Naive B cell (primary cell): ENCODE data around the gene COL5A1. TPM values are rescaled to one million over a fixed set of nuclear protein-coding genes. Genes with fewer than 3 reads are reported as not detected.

Experiments
- ATAC-seq, 2 donors: fragments of 150-1000 bp; cut with Tn5 transposase; 2 replicates each; pipeline ENCODE4 v1.10.0; 2021; ENCODE audit warnings: low read depth in 2 of 2, mild to moderate bottlenecking in 2 of 2, moderate library complexity in 2 of 2
- DNase-seq: peaks from one replicate; pipeline ENCODE4 v3.0.0; 2022
- H3K27ac Mint-ChIP-seq, 6 donors: one replicate each; pipeline ENCODE4 v1.8.0; 2020 to 2022; ENCODE audit warnings: mild to moderate bottlenecking in 6 of 6, mixed read lengths in 6 of 6, moderate library complexity in 5 of 6, inconsistent platforms in 2 of 6
- H3K27me3 Mint-ChIP-seq, 3 donors: one replicate each; pipeline ENCODE4 v1.8.0; 2021 to 2022; ENCODE audit warnings: mixed read lengths in 3 of 3, mild to moderate bottlenecking in 1 of 3
- H3K36me3 Mint-ChIP-seq, 2 donors: one replicate each; pipeline ENCODE4 v1.8.0; 2020 to 2022; ENCODE audit warnings: mixed read lengths in 2 of 2, inconsistent platforms in 1 of 2, mild to moderate bottlenecking in 1 of 2
- H3K4me1 Mint-ChIP-seq, 3 donors: one replicate each; pipeline ENCODE4 v1.8.0; 2020 to 2022; ENCODE audit warnings: mixed read lengths in 3 of 3, inconsistent platforms in 1 of 3, mild to moderate bottlenecking in 1 of 3, moderate library complexity in 1 of 3
- H3K4me3 Mint-ChIP-seq, 8 donors: one replicate each; pipeline ENCODE4 v1.8.0; 2020 to 2022; ENCODE audit warnings: mild to moderate bottlenecking in 8 of 8, mixed read lengths in 8 of 8, moderate library complexity in 8 of 8, inconsistent platforms in 2 of 8
- H3K9me3 Mint-ChIP-seq, 7 donors: one replicate each; pipeline ENCODE4 v1.8.0; 2020 to 2022; ENCODE audit warnings: mixed read lengths in 7 of 7, mild to moderate bottlenecking in 5 of 7, inconsistent platforms in 2 of 7, moderate library complexity in 1 of 7
- polyA plus RNA-seq, 6 donors: library from polyadenylated mRNA; unstranded; fragments of 300-500 nt; fragmentation: Illumina TruSeq; gene quantifications; one replicate each; pipeline ENCODE4 v1.2.3, GENCODE V29; 2021; ENCODE audit warnings: low read depth in 6 of 6

Gene COL5A1
- polyA plus RNA-seq, 6 donors from 2014 or later: not detected

GRCh38 chr9:134802216-134802795, 160.7 kb downstream of the COL5A1 start:
- H3K27ac Mint-ChIP-seq: no peak overlapping the region

GRCh38 chr9:134804871-134805270, 163.3 kb downstream of the COL5A1 start:
- Mint-ChIP-seq H3K27ac (no peak overlapping the region), H3K36me3 (no peaks in the 10 kb centered on the region), H3K9me3 (no peaks in the 10 kb centered on the region), H3K4me1 (peaks cover 0 to 2% (median 0%) of the 10 kb centered on the region in 3 donors), H3K4me3 (no peak overlapping the region), H3K27me3 (no peaks in the 10 kb centered on the region)
- DNase-seq (no peak), ATAC-seq (no peak)

More at GRCh38 chr9:134802216-134802795, 160.7 kb downstream of the COL5A1 start:
- H3K4me1 Mint-ChIP-seq: no peaks in the 10 kb centered on the region
- no peak overlapping the region for H3K4me3 Mint-ChIP-seq
- no peaks in the 10 kb centered on the region for H3K27me3 Mint-ChIP-seq
- no peak for ATAC-seq
- DNase-seq: no peak
- H3K9me3 Mint-ChIP-seq: no peaks in the 10 kb centered on the region
- no peaks in the 10 kb centered on the region for H3K36me3 Mint-ChIP-seq

- H3K36me3 Mint-ChIP-seq: no peaks in the 10 kb centered on the region
- no peaks in the 10 kb centered on the region for H3K27me3 Mint-ChIP-seq
- no peaks in the 10 kb centered on the region for H3K9me3 Mint-ChIP-seq
- peaks cover 0 to 2% (median 0%) of the 10 kb centered on the region in 3 donors for H3K4me1 Mint-ChIP-seq
- ATAC-seq (no peak), DNase-seq (no peak)
- no peak overlapping the region for H3K4me3 Mint-ChIP-seq
- H3K27ac Mint-ChIP-seq: no peak overlapping the region
Measured at GRCh38 chr9:134807716-134808446, 166.3 kb downstream of the COL5A1 start.

GRCh38 chr9:134808447-134808792, 166.8 kb downstream of the COL5A1 start:
- peaks cover 0 to 2% (median 0%) of the 10 kb centered on the region in 3 donors for H3K4me1 Mint-ChIP-seq
- ATAC-seq: no peak
- H3K27ac Mint-ChIP-seq: no peak overlapping the region
- H3K36me3 Mint-ChIP-seq: no peaks in the 10 kb centered on the region
- no peaks in the 10 kb centered on the region for H3K9me3 Mint-ChIP-seq
- DNase-seq: no peak
- H3K4me3 Mint-ChIP-seq: no peak overlapping the region
- H3K27me3 Mint-ChIP-seq: no peaks in the 10 kb centered on the region

- ATAC-seq (no peak), DNase-seq (no peak)
- no peak overlapping the region for H3K4me3 Mint-ChIP-seq
- no peaks in the 10 kb centered on the region for H3K9me3 Mint-ChIP-seq
- no peaks in the 10 kb centered on the region for H3K27me3 Mint-ChIP-seq
- peaks cover 0 to 2% (median 0%) of the 10 kb centered on the region in 3 donors for H3K4me1 Mint-ChIP-seq
- H3K36me3 Mint-ChIP-seq: no peaks in the 10 kb centered on the region
- H3K27ac Mint-ChIP-seq: no peak overlapping the region
Measured at GRCh38 chr9:134809292-134809691, 167.7 kb downstream of the COL5A1 start.

- no peak overlapping the region for H3K27ac Mint-ChIP-seq
- no peak overlapping the region for H3K4me3 Mint-ChIP-seq
- ATAC-seq (no peak), DNase-seq (no peak)
- no peaks in the 10 kb centered on the region for H3K36me3 Mint-ChIP-seq
- H3K4me1 Mint-ChIP-seq: peaks cover 0 to 2% (median 0%) of the 10 kb centered on the region in 3 donors
- H3K27me3 Mint-ChIP-seq: no peaks in the 10 kb centered on the region
- no peaks in the 10 kb centered on the region for H3K9me3 Mint-ChIP-seq
Measured at GRCh38 chr9:134809826-134810225, 168.2 kb downstream of the COL5A1 start.

GRCh38 chr9:134811079-134811672, 169.6 kb downstream of the COL5A1 start:
- Mint-ChIP-seq H3K27me3 (no peaks in the 10 kb centered on the region), H3K4me1 (peaks cover 0 to 2% (median 0%) of the 10 kb centered on the region in 3 donors), H3K4me3 (peak overlapping the region in 1 of 8 donors; percentile 55), H3K27ac (no peak overlapping the region), H3K9me3 (no peaks in the 10 kb centered on the region), H3K36me3 (no peaks in the 10 kb centered on the region)
- ATAC-seq: no peak
- DNase-seq: no peak

GRCh38 chr9:134811673-134812342, 170.2 kb downstream of the COL5A1 start:
- Mint-ChIP-seq H3K36me3 (no peaks in the 10 kb centered on the region), H3K9me3 (no peaks in the 10 kb centered on the region), H3K4me1 (peaks cover 0 to 2% (median 0%) of the 10 kb centered on the region in 3 donors), H3K27me3 (no peaks in the 10 kb centered on the region), H3K4me3 (peak overlapping the region in 1 of 8 donors; percentile 55), H3K27ac (peak overlapping the region in 1 of 6 donors; percentile 29)
- ATAC-seq: no peak
- DNase-seq: no peak

GRCh38 chr9:134812343-134812673, 170.7 kb downstream of the COL5A1 start:
- H3K4me1 Mint-ChIP-seq: peaks cover 0 to 2% (median 0%) of the 10 kb centered on the region in 3 donors
- DNase-seq (no peak), ATAC-seq (no peak)
- H3K9me3 Mint-ChIP-seq: no peaks in the 10 kb centered on the region
- H3K4me3 Mint-ChIP-seq: no peak overlapping the region
- no peaks in the 10 kb centered on the region for H3K27me3 Mint-ChIP-seq
- H3K27ac Mint-ChIP-seq: peak overlapping the region in 1 of 6 donors; percentile 29
- H3K36me3 Mint-ChIP-seq: no peaks in the 10 kb centered on the region

GRCh38 chr9:134813841-134814240, 172.2 kb downstream of the COL5A1 start:
- Mint-ChIP-seq H3K4me3 (no peak overlapping the region), H3K27me3 (no peaks in the 10 kb centered on the region), H3K9me3 (no peaks in the 10 kb centered on the region), H3K4me1 (no peaks in the 10 kb centered on the region), H3K27ac (no peak overlapping the region), H3K36me3 (no peaks in the 10 kb centered on the region)
- ATAC-seq (no peak), DNase-seq (no peak)

- DNase-seq (no peak), ATAC-seq (no peak)
- Mint-ChIP-seq H3K27ac (no peak overlapping the region), H3K36me3 (no peaks in the 10 kb centered on the region), H3K27me3 (no peaks in the 10 kb centered on the region), H3K9me3 (no peaks in the 10 kb centered on the region), H3K4me1 (no peaks in the 10 kb centered on the region), H3K4me3 (no peak overlapping the region)
Measured at GRCh38 chr9:134814598-134815215, 173.1 kb downstream of the COL5A1 start.

GRCh38 chr9:134815435-134816214, 174.0 kb downstream of the COL5A1 start:
- H3K27me3 Mint-ChIP-seq: no peaks in the 10 kb centered on the region
- no peaks in the 10 kb centered on the region for H3K4me1 Mint-ChIP-seq
- no peak overlapping the region for H3K4me3 Mint-ChIP-seq
- no peaks in the 10 kb centered on the region for H3K36me3 Mint-ChIP-seq
- ATAC-seq: no peak
- no peaks in the 10 kb centered on the region for H3K9me3 Mint-ChIP-seq
- no peak overlapping the region for H3K27ac Mint-ChIP-seq
- DNase-seq: no peak

- Mint-ChIP-seq H3K27ac (no peak overlapping the region), H3K4me3 (no peak overlapping the region), H3K9me3 (no peaks in the 10 kb centered on the region), H3K27me3 (no peaks in the 10 kb centered on the region), H3K4me1 (no peaks in the 10 kb centered on the region), H3K36me3 (no peaks in the 10 kb centered on the region)
- DNase-seq (no peak), ATAC-seq (no peak)
Measured at GRCh38 chr9:134816264-134816663, 174.7 kb downstream of the COL5A1 start.
